A549 (cell line): Measurements from ENCODE around the gene CYB561D1. TPM values are rescaled to one million over a fixed set of nuclear protein-coding genes. Genes with fewer than 3 reads are reported as not detected.

ENCODE experiments used
- ATAC-seq, 2 experiments: fragments of 200-7000 bp in 1 of 2; fragments of >200 bp in 1 of 2; cut with Nextera tagmentation in 1 of 2; cut with Tn5 transposase in 1 of 2; 3 replicates each; pipeline versions ENCODE4 v1.8.0 to v1.9.1; 2018 to 2020; ENCODE audit warnings: mild to moderate bottlenecking in 1 of 2, moderate library complexity in 1 of 2
- CTCF ChIA-PET: fragments of 300-600 bp; sonication (Branson Sonifier 250); formaldehyde crosslinking; extraction: SDS; loops from one replicate; lab custom pipeline; 2021; ENCODE audit warnings: antibody characterized with exemption, inconsistent platforms; lab: Yijun Ruan, JAX
- POLR2A ChIA-PET: fragments of 350-600 bp; formaldehyde crosslinking; extraction: SDS; loops from one replicate; lab custom pipeline; 2021; ENCODE audit warnings: antibody characterized with exemption, inconsistent platforms; lab: Yijun Ruan, JAX
- DNase-seq, 2 experiments: peaks; one replicate each; pipeline versions ENCODE4 v3.0.0 to v3.0.0-alpha.2; 2011 to 2016; ENCODE audit warnings: low read depth in 1 of 2, low spot score in 1 of 2
- FAIRE-seq: peaks from 2 replicates; lab custom pipeline; 2011; peaks lifted over from hg19 to GRCh38; lab: Jason Lieb, UNC
- H3K27ac ChIP-seq, 2 experiments: fragments of >200 bp; sonication (Bioruptor Twin); formaldehyde crosslinking; 3 replicates each; pipeline ENCODE4 v1.5.1; 2016 to 2017
- H3K4me1 ChIP-seq: fragments of >200 bp; sonication (Bioruptor Twin); formaldehyde crosslinking; 3 replicates; pipeline ENCODE4 v1.6.1; 2016
- H3K4me2 ChIP-seq: fragments of >200 bp; sonication (Bioruptor Twin); formaldehyde crosslinking; 3 replicates; pipeline ENCODE4 v1.6.1; 2016
- H3K4me3 ChIP-seq: fragments of >200 bp; sonication (Bioruptor Twin); formaldehyde crosslinking; 3 replicates; pipeline ENCODE4 v1.5.1; 2016
- H3K9me3 ChIP-seq: fragments of >200 bp; sonication (Bioruptor Twin); formaldehyde crosslinking; 3 replicates; pipeline ENCODE4 v1.6.1; 2016
- BCL3 ChIP-seq: fragments of >200 bp; sonication (Bioruptor Twin); formaldehyde crosslinking; IDR thresholded peaks from 3 replicates; pipeline ENCODE4 v1.6.1; 2016
- BHLHE40 ChIP-seq: IDR thresholded peaks from 2 replicates; pipeline ENCODE4 v1.6.1; 2012; ENCODE audit warnings: low read depth, low read length, inconsistent platforms
- CBX8 ChIP-seq: fragments of 200-600 bp; sonication (generic); IDR thresholded peaks from 2 replicates; pipeline ENCODE4 v1.6.1; 2016
- CHD4 ChIP-seq: fragments of 200-600 bp; sonication (generic); IDR thresholded peaks from 2 replicates; pipeline ENCODE4 v1.6.1; 2016; ENCODE audit warnings: antibody characterized with exemption, mild to moderate bottlenecking, borderline replicate concordance
- CTCF ChIP-seq: fragments of >200 bp; sonication (Bioruptor Twin); formaldehyde crosslinking; IDR thresholded peaks from 3 replicates; pipeline ENCODE4 v1.5.1; 2016
- EP300 ChIP-seq, 2 experiments: fragments of >200 bp; sonication (Bioruptor Twin); formaldehyde crosslinking; IDR thresholded peaks; 2 replicates in 1 of 2; 3 replicates in 1 of 2; pipeline ENCODE4 v1.6.1; 2016 to 2017
- ESRRA ChIP-seq: fragments of 150-350 bp; IDR thresholded peaks from 2 replicates; pipeline ENCODE4 v1.6.1; 2014; ENCODE audit warnings: mild to moderate bottlenecking, low read length, borderline replicate concordance
- FOSL2 ChIP-seq, 2 experiments: fragments of 450-650 bp in 1 of 2; fragments of >200 bp in 1 of 2; sonication (Bioruptor Twin) in 1 of 2; formaldehyde crosslinking; IDR thresholded peaks; 2 replicates each; pipeline versions ENCODE4 v1.5.0 to v1.6.1; 2016 to 2020; ENCODE audit warnings: mild to moderate bottlenecking in 1 of 2, moderate library complexity in 1 of 2
- HDAC2 ChIP-seq: fragments of 200-600 bp; sonication (generic); IDR thresholded peaks from 2 replicates; pipeline ENCODE4 v1.6.1; 2016
- HOXB5 ChIP-seq: fragments of 250-450 bp; sonication (Bioruptor Pico); IDR thresholded peaks from 2 replicates; pipeline ENCODE4 v1.5.0; 2020; ENCODE audit warnings: mild to moderate bottlenecking, moderate library complexity
- JUNB ChIP-seq: fragments of >200 bp; sonication (Bioruptor Twin); formaldehyde crosslinking; IDR thresholded peaks from 2 replicates; pipeline ENCODE4 v1.6.1; 2016
- KDM1A ChIP-seq: fragments of 200-600 bp; sonication (generic); IDR thresholded peaks from 2 replicates; pipeline ENCODE4 v1.6.1; 2016; ENCODE audit warnings: low read depth, mild to moderate bottlenecking
- NFE2L2 ChIP-seq: fragments of 150-350 bp; conservative IDR thresholded peaks from 2 replicates; pipeline ENCODE4 v1.6.1; 2014; ENCODE audit warnings: low read length
- NPAS2 ChIP-seq: fragments of 250-450 bp; sonication (Bioruptor Pico); IDR thresholded peaks from 2 replicates; pipeline ENCODE4 v1.8.0; 2022; ENCODE audit warnings: mild to moderate bottlenecking, moderate library complexity, borderline replicate concordance
- RAD21 ChIP-seq, 2 experiments: fragments of >200 bp in 1 of 2; sonication (Bioruptor Twin) in 1 of 2; formaldehyde crosslinking in 1 of 2; IDR thresholded peaks in 1 of 2; conservative IDR thresholded peaks in 1 of 2; 2 replicates in 1 of 2; 3 replicates in 1 of 2; pipeline ENCODE4 v1.6.1; 2012 to 2018; ENCODE audit warnings: inconsistent platforms in 1 of 2
- RCOR1 ChIP-seq: fragments of 150-350 bp; IDR thresholded peaks from 2 replicates; pipeline ENCODE4 v1.6.1; 2014; ENCODE audit warnings: antibody characterized with exemption, low read length, low read depth
- WGBS: methylation state at CpG from one replicate; pipeline ENCODE4 v1.1.6; 2017; ENCODE audit errors: missing lambda C conversion rate; 5-methylcytosine and 5-hydroxymethylcytosine counted together
- polyA plus RNA-seq, 4 experiments: library from polyadenylated mRNA; depleted of rRNA in 3 of 4; stranded (reverse); fragments of >200 nt; fragmentation: RNase III in 1 of 4; extraction: RNeasy Plus Mini Kit Qiagen cat#74134 plus additional on column Dnase treatment in 1 of 4; gene quantifications; 2 replicates in 3 of 4; 3 replicates in 1 of 4; pipeline ENCODE4 v1.2.3, GENCODE V29; 2011 to 2017
- TF ChIP-seq, protein P1 (sequence below): IDR thresholded peaks from 2 replicates; pipeline ENCODE4 v1.6.1; 2012
- TF ChIP-seq, protein P2 (sequence below): fragments of 150-350 bp; IDR thresholded peaks from 2 replicates; pipeline ENCODE4 v1.6.1; 2014; ENCODE audit warnings: low read depth, mild to moderate bottlenecking, low read length
- TF ChIP-seq, protein P3 (sequence below): fragments of 450-650 bp; IDR thresholded peaks from 2 replicates; pipeline ENCODE4 v1.6.1; 2014; ENCODE audit warnings: antibody characterized with exemption

CYB561D1 gene
- polyA plus RNA-seq, 2 of the 4 experiments (the other 2 are of a cell fraction), result 4.0 to 5.2 TPM

DNA sequence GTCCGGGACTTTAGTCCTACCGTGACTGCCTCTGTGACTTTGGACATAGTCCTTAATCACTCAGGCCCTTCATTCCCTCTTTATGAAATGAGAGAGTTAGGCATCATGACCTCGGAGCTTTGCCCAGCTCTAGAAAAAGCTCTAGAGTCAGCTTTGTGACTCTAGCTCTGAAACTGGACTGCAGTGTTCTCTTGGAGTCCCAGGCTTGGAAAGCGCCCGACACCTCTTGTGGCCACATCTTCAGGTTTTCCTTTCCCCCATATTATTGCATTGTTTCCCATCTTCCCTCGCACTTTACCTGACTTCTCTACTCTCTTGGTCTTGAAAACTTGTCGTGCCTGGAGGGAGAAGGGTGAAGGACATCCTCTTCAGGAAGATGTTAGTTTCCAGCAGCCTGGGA lies 28.1 kb downstream of the CYB561D1 start (continued):
- TF ChIP-seq BCL3 (no peak), CHD4 (no peak), HDAC2 (no peak), HOXB5 (CRISPR knock-in tag) (no peak), KDM1A (no peak)

GRCh38 chr1:109523706-109524105 lies 29.8 kb downstream of the CYB561D1 start:
- H3K4me2 ChIP-seq, result no peak overlapping the region
- no peak overlapping the region for H3K4me3 ChIP-seq
- H3K4me1 ChIP-seq, result no peaks in the 10 kb centered on the region
- peaks cover 2% of the 10 kb centered on the region; the same call in 1 of the 3 replicates for H3K9me3 ChIP-seq
- WGBS, result 72% methylated on average over 2 of the region's 2 CpGs
- FAIRE-seq (no peak), ATAC-seq (no peak), DNase-seq (no peak)
- TF ChIP-seq NPAS2 (CRISPR knock-in tag), result no peak
- TF ChIP-seq JUNB, result no peak
- no peak for TF ChIP-seq CHD4
- TF ChIP-seq, protein P1, sequence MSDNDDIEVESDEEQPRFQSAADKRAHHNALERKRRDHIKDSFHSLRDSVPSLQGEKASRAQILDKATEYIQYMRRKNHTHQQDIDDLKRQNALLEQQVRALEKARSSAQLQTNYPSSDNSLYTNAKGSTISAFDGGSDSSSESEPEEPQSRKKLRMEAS, result no peak
- no peak for TF ChIP-seq NFE2L2
- TF ChIP-seq, protein P2, sequence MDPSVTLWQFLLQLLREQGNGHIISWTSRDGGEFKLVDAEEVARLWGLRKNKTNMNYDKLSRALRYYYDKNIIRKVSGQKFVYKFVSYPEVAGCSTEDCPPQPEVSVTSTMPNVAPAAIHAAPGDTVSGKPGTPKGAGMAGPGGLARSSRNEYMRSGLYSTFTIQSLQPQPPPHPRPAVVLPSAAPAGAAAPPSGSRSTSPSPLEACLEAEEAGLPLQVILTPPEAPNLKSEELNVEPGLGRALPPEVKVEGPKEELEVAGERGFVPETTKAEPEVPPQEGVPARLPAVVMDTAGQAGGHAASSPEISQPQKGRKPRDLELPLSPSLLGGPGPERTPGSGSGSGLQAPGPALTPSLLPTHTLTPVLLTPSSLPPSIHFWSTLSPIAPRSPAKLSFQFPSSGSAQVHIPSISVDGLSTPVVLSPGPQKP, result no peak
- no peak for TF ChIP-seq CTCF
- TF ChIP-seq RCOR1, result no peak
- TF ChIP-seq ESRRA, result no peak
- no peak for TF ChIP-seq RAD21 (conservative IDR thresholded peaks at IDR 0.05 in 1 of 2, IDR thresholded peaks at IDR 0.05 in 1 of 2)
- TF ChIP-seq BHLHE40, result no peak
- TF ChIP-seq FOSL2 (IDR thresholded peaks at IDR 0.05), result no peak
- no peak for TF ChIP-seq FOSL2 (CRISPR knock-in tag; IDR thresholded peaks at IDR 0.05)
- TF ChIP-seq CBX8, result no peak
- TF ChIP-seq EP300 (IDR thresholded peaks at IDR 0.05), result no peak
- TF ChIP-seq, protein P3, sequence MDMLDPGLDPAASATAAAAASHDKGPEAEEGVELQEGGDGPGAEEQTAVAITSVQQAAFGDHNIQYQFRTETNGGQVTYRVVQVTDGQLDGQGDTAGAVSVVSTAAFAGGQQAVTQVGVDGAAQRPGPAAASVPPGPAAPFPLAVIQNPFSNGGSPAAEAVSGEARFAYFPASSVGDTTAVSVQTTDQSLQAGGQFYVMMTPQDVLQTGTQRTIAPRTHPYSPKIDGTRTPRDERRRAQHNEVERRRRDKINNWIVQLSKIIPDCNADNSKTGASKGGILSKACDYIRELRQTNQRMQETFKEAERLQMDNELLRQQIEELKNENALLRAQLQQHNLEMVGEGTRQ, result no peak
- H3K27ac ChIP-seq, result no peak overlapping the region
- POLR2A ChIA-PET, result no interaction called here
- CTCF ChIA-PET, result interaction anchor here (1.5 to 21.4 kb wide), 3 partner anchors 9 to 32 kb away, joined by 3 to 749 read pairs (median 44); partner anchors contain the start of genes ATXN7L2 and CYB561D1
